Mucosa of descending colon (tissue), 3 donors: ENCODE data around the gene SORCS2. TPM values are rescaled to one million over a fixed set of nuclear protein-coding genes. Genes with fewer than 3 reads are reported as not detected.

Experiments
- ATAC-seq: fragments of 200-7000 bp; cut with Tn5 transposase; one replicate; pipeline ENCODE4 v1.9.1; 2020; ENCODE audit warnings: mild to moderate bottlenecking, moderate library complexity
- DNase-seq, 3 donors: peaks; one replicate each; pipeline ENCODE4 v3.0.0-alpha.2; 2020
- H3K36me3 ChIP-seq: fragments of 200-600 bp; one replicate; pipeline ENCODE4 v1.8.0; 2021; ENCODE audit warnings: low read depth, mild to moderate bottlenecking
- H3K4me1 ChIP-seq: fragments of 200-600 bp; one replicate; pipeline ENCODE4 v1.8.0; 2021; ENCODE audit warnings: low read depth, mild to moderate bottlenecking
- H3K4me3 ChIP-seq: fragments of 200-600 bp; one replicate; pipeline ENCODE4 v1.8.0; 2021; ENCODE audit warnings: mild to moderate bottlenecking
- H3K9me3 ChIP-seq: fragments of 200-600 bp; one replicate; pipeline ENCODE4 v1.8.0; 2021; ENCODE audit warnings: mild to moderate bottlenecking
- intact Hi-C, 2 donors: fragments of 100-400 bp; cut with DNase I in 1 of 2; cut with micrococcal nuclease in 1 of 2; formaldehyde crosslinking; loops; one replicate each; pipeline versions ENCODE4 v1.11.0 to v1.11.1; 2022; cut with DNase I, micrococcal nuclease
- total RNA-seq, 3 donors: library from RNA; stranded (reverse); fragmentation: NEBNext Ultra II Directional in 2 of 3; extraction: Animal tissue kit (Norgen Biotek cat#: 25700) in 2 of 3; gene quantifications; one replicate each; pipeline versions ENCODE4 v1.2.1 to v1.2.4, GENCODE V29; 2021 to 2023
- TF ChIP-seq, protein P1 (sequence below): fragments of 200-600 bp; IDR thresholded peaks from one replicate; pipeline ENCODE4 v1.8.0; 2022; ENCODE audit warnings: antibody characterized with exemption, mild to moderate bottlenecking
- donor health status: DM: no; HTN: no; CAD: no; lungs with moderate emphysema.
- donor health status: DM: no; HTN: no; CAD: no.
- donor health status: DM: no; HTN: yes; CAD: no.

The SORCS2 gene
- total RNA-seq, 3 donors from 2014 or later = 0.20 to 3.1 (median 1.5) TPM

DNA sequence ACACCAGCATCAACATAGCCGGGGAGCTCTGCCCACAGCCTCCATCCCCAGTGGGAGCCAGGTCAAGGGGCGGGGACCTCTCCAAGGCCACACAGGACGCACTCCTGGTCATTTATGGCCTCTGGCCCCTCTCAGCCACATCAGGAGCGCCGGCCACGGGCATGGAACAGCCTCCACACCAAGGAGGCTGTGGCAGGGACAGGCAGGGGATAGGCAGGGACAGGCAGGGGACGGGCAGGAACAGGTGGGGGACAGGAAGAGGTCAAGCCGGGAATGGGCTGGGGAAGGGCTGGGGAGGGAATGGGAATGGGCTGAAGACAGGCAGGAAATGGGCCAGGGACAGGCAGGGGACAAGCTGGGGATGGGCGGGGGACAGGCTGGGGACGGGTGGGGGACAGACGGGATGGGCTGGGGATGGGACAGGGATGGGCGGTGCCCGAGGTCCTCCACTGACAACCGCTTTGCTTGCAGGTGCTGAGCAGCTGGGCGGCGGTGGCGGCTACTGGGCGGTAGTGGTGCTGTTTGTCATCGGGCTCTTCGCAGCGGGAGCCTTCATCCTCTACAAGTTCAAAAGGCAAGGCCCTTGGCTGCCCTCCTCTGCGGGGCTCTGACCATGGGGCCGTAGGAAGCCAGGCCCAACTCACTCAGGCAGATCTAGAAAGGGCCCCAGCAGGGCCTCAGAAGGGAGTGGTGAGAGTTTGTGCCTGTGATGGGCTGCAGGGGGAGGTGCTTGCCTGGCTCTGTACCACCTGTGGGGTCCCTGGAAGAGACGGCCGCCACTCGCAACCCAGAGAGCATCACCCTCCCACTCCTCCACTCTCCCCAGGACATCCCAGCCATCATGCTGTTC, 541.7 kb downstream of the SORCS2 start:
- intact Hi-C loops = no loop called here
- Histone ChIP-seq H3K4me1 (no peaks in the 10 kb centered on the region), H3K4me3 (no peak overlapping the region), H3K36me3 (no peaks in the 10 kb centered on the region), H3K9me3 (no peaks in the 10 kb centered on the region)
- no peak for ATAC-seq
- TF ChIP-seq, protein P1, sequence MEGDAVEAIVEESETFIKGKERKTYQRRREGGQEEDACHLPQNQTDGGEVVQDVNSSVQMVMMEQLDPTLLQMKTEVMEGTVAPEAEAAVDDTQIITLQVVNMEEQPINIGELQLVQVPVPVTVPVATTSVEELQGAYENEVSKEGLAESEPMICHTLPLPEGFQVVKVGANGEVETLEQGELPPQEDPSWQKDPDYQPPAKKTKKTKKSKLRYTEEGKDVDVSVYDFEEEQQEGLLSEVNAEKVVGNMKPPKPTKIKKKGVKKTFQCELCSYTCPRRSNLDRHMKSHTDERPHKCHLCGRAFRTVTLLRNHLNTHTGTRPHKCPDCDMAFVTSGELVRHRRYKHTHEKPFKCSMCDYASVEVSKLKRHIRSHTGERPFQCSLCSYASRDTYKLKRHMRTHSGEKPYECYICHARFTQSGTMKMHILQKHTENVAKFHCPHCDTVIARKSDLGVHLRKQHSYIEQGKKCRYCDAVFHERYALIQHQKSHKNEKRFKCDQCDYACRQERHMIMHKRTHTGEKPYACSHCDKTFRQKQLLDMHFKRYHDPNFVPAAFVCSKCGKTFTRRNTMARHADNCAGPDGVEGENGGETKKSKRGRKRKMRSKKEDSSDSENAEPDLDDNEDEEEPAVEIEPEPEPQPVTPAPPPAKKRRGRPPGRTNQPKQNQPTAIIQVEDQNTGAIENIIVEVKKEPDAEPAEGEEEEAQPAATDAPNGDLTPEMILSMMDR = no peak
- DNase-seq = peak in 1 of 3 donors; percentile 44

DNA sequence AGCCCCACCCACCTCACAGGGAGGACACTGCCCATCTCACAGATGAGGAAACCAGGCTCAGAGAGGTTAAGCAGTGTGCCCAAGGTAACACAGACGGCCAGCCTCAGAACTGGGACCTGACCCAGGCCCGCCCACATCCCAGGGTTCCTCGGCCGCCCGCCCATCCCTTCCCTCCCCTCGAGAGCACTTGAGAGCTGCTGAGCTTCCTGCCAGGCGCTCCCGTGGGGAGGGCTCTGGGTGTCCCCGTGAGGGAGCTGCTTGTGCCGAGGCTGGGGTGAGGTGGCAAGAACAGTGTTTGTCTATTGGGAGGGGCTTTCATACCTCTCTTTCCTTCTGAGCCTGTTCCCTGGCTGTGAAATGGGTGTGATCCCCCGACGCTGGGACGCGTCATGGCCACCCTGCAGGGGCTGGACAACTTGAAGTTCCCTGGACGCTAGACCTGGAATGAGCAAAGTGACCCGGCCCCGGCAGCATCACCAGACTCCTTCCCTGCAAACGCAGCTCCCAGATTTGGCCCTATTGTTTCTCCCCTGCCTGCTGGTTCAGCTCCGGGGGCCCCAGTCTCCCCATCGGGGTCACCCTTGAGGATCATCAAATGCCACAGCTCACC, 542.4 kb downstream of the SORCS2 start:
- TF ChIP-seq, protein P1 = no peak
- Histone ChIP-seq H3K36me3 (no peaks in the 10 kb centered on the region), H3K9me3 (no peaks in the 10 kb centered on the region), H3K4me1 (no peaks in the 10 kb centered on the region), H3K4me3 (no peak overlapping the region)
- intact Hi-C loops = no loop called here
- DNase-seq (peak in 1 of 3 donors; percentile 30), ATAC-seq (peak; percentile 18)

DNA sequence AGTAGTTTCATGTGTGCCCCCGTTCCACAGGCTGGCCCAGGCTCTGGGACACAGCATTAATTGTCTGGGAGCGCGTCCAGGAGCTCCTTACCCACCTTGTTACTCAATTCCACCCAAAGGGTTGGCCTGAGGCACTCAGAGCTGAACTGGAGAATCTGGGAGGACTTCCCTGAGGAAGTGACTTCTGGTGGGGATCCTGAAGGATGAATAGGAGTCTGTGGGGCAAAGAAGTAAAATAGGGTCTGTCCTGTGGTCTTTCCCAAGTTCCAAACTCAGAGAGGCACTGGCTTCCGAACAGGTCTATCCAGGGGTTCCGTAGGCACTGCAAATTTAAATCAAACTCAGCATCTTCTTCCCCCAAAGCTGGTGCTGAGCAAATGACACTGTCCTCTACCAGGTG, 543.1 kb downstream of the SORCS2 start:
- TF ChIP-seq, protein P1 = no peak
- intact Hi-C loops = no loop called here

DNA sequence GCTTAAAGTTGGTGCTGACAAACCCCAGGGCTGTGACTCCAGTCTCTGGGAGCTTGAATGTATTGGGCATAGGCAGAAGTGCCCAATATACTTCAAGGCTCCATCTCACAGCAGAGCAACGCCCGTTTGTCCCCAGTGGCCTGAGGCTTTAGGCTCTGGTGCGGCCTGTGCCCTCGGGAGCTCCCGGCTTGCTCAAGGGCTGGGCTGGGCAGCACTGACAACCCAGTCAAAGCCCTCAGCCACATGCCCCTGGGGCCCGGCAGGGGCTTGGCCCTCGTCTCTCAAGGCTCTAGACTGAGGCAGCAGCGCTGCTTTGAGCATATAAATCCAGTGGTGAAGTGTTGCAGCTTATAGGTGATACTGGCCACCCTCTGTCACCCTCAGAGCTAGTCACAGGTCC, 543.6 kb downstream of the SORCS2 start:
- H3K9me3 ChIP-seq = no peaks in the 10 kb centered on the region
- DNase-seq (peak in 1 of 3 donors; percentile 25), ATAC-seq (no peak)

More for the DNA sequence above, 543.1 kb downstream of the SORCS2 start:
- Histone ChIP-seq H3K36me3 (no peaks in the 10 kb centered on the region), H3K9me3 (no peaks in the 10 kb centered on the region), H3K4me3 (no peak overlapping the region), H3K4me1 (no peaks in the 10 kb centered on the region)
- ATAC-seq (no peak), DNase-seq (no peak)

DNA sequence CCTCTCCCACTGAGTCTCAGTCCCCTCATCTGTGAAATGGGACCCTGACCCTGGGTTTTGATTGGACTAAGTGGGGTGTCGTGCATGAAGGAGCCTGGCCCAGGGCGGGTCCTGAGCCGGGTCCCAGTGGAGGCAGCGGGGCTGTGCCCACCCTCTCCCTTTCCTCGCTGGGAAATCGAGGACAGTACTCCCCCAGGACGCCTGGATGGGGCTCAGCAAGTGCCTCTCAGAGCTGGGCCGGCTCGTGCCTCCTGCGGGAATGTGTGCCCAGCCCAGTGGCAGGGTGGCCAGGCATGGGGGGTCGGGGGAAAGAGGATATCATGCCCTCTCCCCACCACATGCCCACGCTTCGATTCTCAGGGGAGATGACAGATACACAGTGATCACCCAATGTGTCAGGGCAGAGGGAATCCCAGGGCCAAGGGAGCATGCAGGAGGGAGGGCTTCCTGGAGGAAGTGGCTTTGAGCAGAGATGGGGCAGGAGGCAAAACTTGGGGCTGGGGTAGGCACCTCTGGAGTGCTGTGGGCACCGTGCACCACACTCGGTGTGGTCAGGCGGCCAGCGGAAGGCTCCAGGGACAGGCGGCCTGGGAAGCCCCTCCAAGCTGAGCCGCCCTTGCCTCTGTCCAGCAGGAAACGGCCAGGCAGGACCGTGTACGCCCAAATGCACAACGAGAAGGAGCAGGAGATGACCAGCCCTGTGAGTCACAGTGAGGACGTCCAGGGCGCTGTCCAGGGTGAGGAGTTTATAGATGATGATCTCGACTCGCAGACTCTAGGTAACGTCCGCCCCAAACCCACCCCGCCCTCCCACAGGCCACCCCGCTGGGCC, 544.3 kb downstream of the SORCS2 start:
- H3K4me1 ChIP-seq = no peaks in the 10 kb centered on the region
- no peaks in the 10 kb centered on the region for H3K9me3 ChIP-seq
- ATAC-seq (no peak), DNase-seq (peak in 1 of 3 donors; percentile 32)
- intact Hi-C loops = no loop called here
- no peaks in the 10 kb centered on the region for H3K36me3 ChIP-seq
- TF ChIP-seq, protein P1 = no peak
- no peak overlapping the region for H3K4me3 ChIP-seq

More for the DNA sequence above, 543.6 kb downstream of the SORCS2 start:
- TF ChIP-seq, protein P1 = no peak
- no peak overlapping the region for H3K4me3 ChIP-seq
- H3K36me3 ChIP-seq = no peaks in the 10 kb centered on the region
- no peaks in the 10 kb centered on the region for H3K4me1 ChIP-seq
- intact Hi-C loops = no loop called here
